NCI-H187 (cell line): ENCODE measurements around the gene ICE1.
A peak's percentile ranks its signal among the peaks of the same experiment; 100 is the strongest.
"Not testable (repeated sequence)": the region's sequence is repeated elsewhere in the genome, so short reads cannot be mapped to it uniquely, and the experiment has no call there.

ENCODE experiments used
- DNase-seq, 2 experiments: peaks; one replicate each; lab custom pipeline; 2025; lab: John Stamatoyannopoulos, UW

The ICE1 gene

GRCh38 chr5:5421961-5422818, at the start of gene ICE1:
TSS of gene ICE1 (plus strand) at chr5:5422677. CDS start at chr5:5422916, 239 bp downstream.
- peak; percentile 92 for DNase-seq

GRCh38 chr5:5372930-5373329, 49.5 kb upstream of the ICE1 start:
- DNase-seq = no peak

GRCh38 chr5:5373351-5373989, 49.0 kb upstream of the ICE1 start:
- DNase-seq = no peak

- no peak for DNase-seq
Observed at GRCh38 chr5:5374009-5374715, 48.3 kb upstream of the ICE1 start.

- no peak for DNase-seq
Observed at GRCh38 chr5:5377780-5378179, 44.7 kb upstream of the ICE1 start.

- no peak for DNase-seq
Observed at GRCh38 chr5:5378531-5378930, 43.9 kb upstream of the ICE1 start.

GRCh38 chr5:5380298-5380697, 42.2 kb upstream of the ICE1 start:
- no peak for DNase-seq

GRCh38 chr5:5381310-5381913, 41.1 kb upstream of the ICE1 start:
- no peak for DNase-seq

GRCh38 chr5:5383461-5383860, 39.0 kb upstream of the ICE1 start:
- no peak for DNase-seq

- no peak for DNase-seq
Observed at GRCh38 chr5:5384660-5385330, 37.7 kb upstream of the ICE1 start.

GRCh38 chr5:5385331-5385662, 37.2 kb upstream of the ICE1 start:
- no peak for DNase-seq

GRCh38 chr5:5386329-5386728, 36.1 kb upstream of the ICE1 start:
- DNase-seq = no peak

GRCh38 chr5:5387192-5387591, 35.3 kb upstream of the ICE1 start:
- no peak for DNase-seq

- DNase-seq = no peak
Observed at GRCh38 chr5:5387777-5388176, 34.7 kb upstream of the ICE1 start.

- not testable (repeated sequence) for DNase-seq
Observed at GRCh38 chr5:5390121-5390869, 32.2 kb upstream of the ICE1 start.

GRCh38 chr5:5392504-5392903, 30.0 kb upstream of the ICE1 start:
- not testable (repeated sequence) for DNase-seq

- peak; percentile 4 to 41 for DNase-seq
Observed at GRCh38 chr5:5394384-5394986, 28.0 kb upstream of the ICE1 start.

- DNase-seq = not testable (repeated sequence)
Observed at GRCh38 chr5:5395093-5395492, 27.4 kb upstream of the ICE1 start.

- DNase-seq = no peak
Observed at GRCh38 chr5:5398071-5398470, 24.4 kb upstream of the ICE1 start.

- no peak for DNase-seq
Observed at GRCh38 chr5:5401095-5401494, 21.4 kb upstream of the ICE1 start.

- DNase-seq = no peak
Observed at GRCh38 chr5:5403741-5404140, 18.7 kb upstream of the ICE1 start.
